CD4-positive, alpha-beta memory T cell (primary cell): ENCODE results near the gene ZBTB39. TPM values are rescaled to one million over a fixed set of nuclear protein-coding genes. Genes with fewer than 3 reads are reported as not detected.
"Not testable (repeated sequence)": the region's sequence is repeated elsewhere in the genome, so short reads cannot be mapped to it uniquely, and the experiment has no call there.

ENCODE experiments used
- CTCF ChIA-PET: fragments of 350-600 bp; sonication (Branson Sonifier 250); formaldehyde crosslinking; loops from one replicate; lab custom pipeline; 2021; ENCODE audit warnings: inconsistent platforms; ENCODE audit not compliant: partially characterized antibody; lab: Charles Lee
- POLR2A ChIA-PET: fragments of 350-600 bp; sonication (Branson Sonifier 250); formaldehyde crosslinking; loops from one replicate; lab custom pipeline; 2021; ENCODE audit not compliant: partially characterized antibody; lab: Charles Lee
- DNase-seq, 5 donors: peaks; one replicate each; pipeline versions ENCODE4 v3.0.0 to v3.0.0-alpha.2; 2020 to 2022; ENCODE audit warnings: mixed read lengths in 1 of 5
- H3K27ac ChIP-seq: one replicate; pipeline ENCODE4 v1.7.0; 2013; ENCODE audit warnings: low read depth, low read length
- H3K27me3 ChIP-seq: 2 replicates; pipeline ENCODE4 v1.7.0; 2013; ENCODE audit warnings: mild to moderate bottlenecking, low read length, moderate library complexity; ENCODE audit not compliant: insufficient read depth
- H3K36me3 ChIP-seq: 2 replicates; pipeline ENCODE4 v1.7.0; 2013; ENCODE audit warnings: mild to moderate bottlenecking, low read length, moderate library complexity; ENCODE audit not compliant: insufficient read depth
- H3K4me1 ChIP-seq: 2 replicates; pipeline ENCODE4 v1.7.0; 2013; ENCODE audit warnings: mild to moderate bottlenecking, low read length, moderate library complexity; ENCODE audit not compliant: insufficient read depth
- H3K4me3 ChIP-seq, 2 donors: one replicate each; pipeline ENCODE4 v1.7.0; 2013; ENCODE audit warnings: low read length in 2 of 2, mild to moderate bottlenecking in 1 of 2
- H3K9me3 ChIP-seq, 2 donors: one replicate each; pipeline ENCODE4 v1.7.0; 2013; ENCODE audit warnings: low read length in 2 of 2, control low read depth in 1 of 2; ENCODE audit not compliant: control insufficient read depth in 1 of 2
- H3K27ac Mint-ChIP-seq, 7 donors: one replicate each; pipeline ENCODE4 v1.8.0; 2020 to 2021; ENCODE audit warnings: mixed read lengths in 7 of 7, mild to moderate bottlenecking in 6 of 7, inconsistent platforms in 3 of 7, moderate library complexity in 3 of 7
- H3K27me3 Mint-ChIP-seq, 2 donors: one replicate each; pipeline ENCODE4 v1.8.0; 2020 to 2021; ENCODE audit warnings: mixed read lengths in 2 of 2
- H3K36me3 Mint-ChIP-seq, 2 donors: one replicate each; pipeline ENCODE4 v1.8.0; 2020 to 2021; ENCODE audit warnings: mixed read lengths in 2 of 2, inconsistent platforms in 1 of 2, mild to moderate bottlenecking in 1 of 2
- H3K4me1 Mint-ChIP-seq, 4 donors: one replicate each; pipeline ENCODE4 v1.8.0; 2020 to 2021; ENCODE audit warnings: mixed read lengths in 4 of 4, mild to moderate bottlenecking in 1 of 4
- H3K4me3 Mint-ChIP-seq, 8 donors: one replicate each; pipeline ENCODE4 v1.8.0; 2020 to 2021; ENCODE audit warnings: mixed read lengths in 8 of 8, mild to moderate bottlenecking in 7 of 8, moderate library complexity in 6 of 8, inconsistent platforms in 3 of 8
- H3K9me3 Mint-ChIP-seq, 8 donors: one replicate each; pipeline ENCODE4 v1.8.0; 2020 to 2021; ENCODE audit warnings: mixed read lengths in 8 of 8, mild to moderate bottlenecking in 5 of 8, inconsistent platforms in 3 of 8, moderate library complexity in 1 of 8
- intact Hi-C: fragments of 100-400 bp; cut with micrococcal nuclease; formaldehyde crosslinking; loops from one replicate; pipeline ENCODE4 v1.15.1; 2023
- polyA plus RNA-seq, 2 donors: library from polyadenylated mRNA; unstranded; fragments of 300-500 nt; fragmentation: Illumina TruSeq; gene quantifications; one replicate each; pipeline ENCODE4 v1.2.3, GENCODE V29; 2021
- total RNA-seq, 2 experiments: library from RNA; stranded (reverse); gene quantifications; one replicate each; pipeline ENCODE4 v1.2.3, GENCODE V29; 2021

ZBTB39 gene
- total and polyA plus RNA-seq, 4 experiments from 2014 or later = 0.98 to 12.2 (median 6.7) TPM

GRCh38 chr12:56982578-56983236, 23.6 kb downstream of the ZBTB39 start:
- DNase-seq, H3K4me3 Mint-ChIP-seq, H3K27me3 ChIP-seq, H3K36me3 ChIP-seq, H3K36me3 Mint-ChIP-seq, H3K4me1 Mint-ChIP-seq, H3K4me3 ChIP-seq, H3K9me3 ChIP-seq, H3K4me1 ChIP-seq, H3K27ac ChIP-seq, H3K27me3 Mint-ChIP-seq, H3K27ac Mint-ChIP-seq, H3K9me3 Mint-ChIP-seq, intact Hi-C loops: not testable (repeated sequence)
- ChIA-PET CTCF (interaction anchor here (0.6 kb wide), 1 partner anchor 69 kb away, joined by 3 read pairs; no protein-coding TSS in a partner anchor), POLR2A (interaction anchor here (1.0 kb wide), 1 partner anchor 294 kb away, joined by 3 read pairs; the partner anchor contains the start of gene PTGES3)

DNA sequence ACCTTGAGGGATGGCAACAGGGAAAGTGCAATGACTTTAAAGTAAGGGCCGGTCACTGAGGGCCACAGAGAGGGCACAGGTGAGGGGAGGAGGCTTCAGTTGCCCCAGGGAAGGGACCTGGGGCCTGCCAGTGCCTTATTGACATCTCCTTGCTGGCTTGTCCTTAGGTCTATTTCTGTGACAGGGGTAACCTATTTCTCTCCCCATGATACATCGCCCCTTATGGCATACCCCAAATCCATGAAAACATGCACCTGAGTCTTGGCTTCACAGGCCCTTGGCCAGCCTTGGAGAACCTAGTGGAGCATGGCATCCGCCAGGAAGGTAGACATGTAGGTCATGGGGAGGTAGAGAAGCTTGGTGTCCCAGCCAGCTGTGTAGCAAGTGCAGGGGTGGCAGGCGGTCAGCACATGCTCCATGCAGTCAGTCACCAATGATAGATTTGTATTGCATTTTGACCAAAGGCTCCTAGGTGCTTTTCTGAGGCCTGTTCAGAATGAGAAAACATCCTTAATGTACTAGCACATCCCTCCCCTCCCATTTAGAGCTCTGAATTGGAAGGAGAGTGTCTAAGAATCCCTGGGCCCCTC, 25.3 kb downstream of the ZBTB39 start:
- Mint-ChIP-seq H3K36me3 (no peaks in the 10 kb centered on the region), H3K27me3 (no peaks in the 10 kb centered on the region), H3K27ac (no peak overlapping the region), H3K4me1 (peaks cover 0 to 1% (median 0%) of the 10 kb centered on the region in 4 donors), H3K9me3 (peaks cover 0 to 2% (median 0%) of the 10 kb centered on the region in 8 donors), H3K4me3 (no peak overlapping the region)
- intact Hi-C loops = no loop called here
- H3K4me3 ChIP-seq = no peak overlapping the region
- no peaks in the 10 kb centered on the region for H3K4me1 ChIP-seq
- CTCF ChIA-PET = interaction anchor here (0.6 to 1.5 kb wide), 3 partner anchors 13 to 749 kb away, joined by 3 to 7 read pairs (median 3); a partner anchor contains a TSS
- no peaks in the 10 kb centered on the region for H3K9me3 ChIP-seq
- DNase-seq = no peak
- no peaks in the 10 kb centered on the region for H3K36me3 ChIP-seq
- no peak overlapping the region for H3K27ac ChIP-seq
- POLR2A ChIA-PET = no interaction called here
- no peaks in the 10 kb centered on the region for H3K27me3 ChIP-seq

DNA sequence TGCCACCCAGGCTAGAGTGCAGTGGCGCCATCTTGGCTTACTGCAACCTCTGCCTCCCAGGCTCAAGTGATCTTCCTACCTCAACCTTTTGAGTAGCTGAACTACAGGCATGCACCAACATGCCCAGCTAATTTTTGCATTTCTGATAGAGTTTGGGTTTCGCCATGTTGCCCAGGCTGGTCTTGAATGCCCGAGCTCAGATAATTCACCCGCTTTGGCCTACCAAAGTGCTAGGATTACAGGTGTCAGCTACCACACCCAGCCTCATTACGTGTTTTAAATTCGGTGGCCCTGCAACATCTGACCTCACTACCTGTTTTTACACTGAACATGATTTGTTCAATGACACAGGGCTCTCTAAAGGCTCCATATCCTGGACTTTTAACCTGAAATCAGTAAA, 26.1 kb downstream of the ZBTB39 start:
- POLR2A ChIA-PET = no interaction called here
- intact Hi-C loops = no loop called here
- peak overlapping the region in 1 of 7 donors; percentile 17 for H3K27ac Mint-ChIP-seq

GRCh38 chr12:56979628-56980027, 26.7 kb downstream of the ZBTB39 start:
- Mint-ChIP-seq H3K36me3 (no peaks in the 10 kb centered on the region), H3K9me3 (peaks cover 0 to 2% (median 0%) of the 10 kb centered on the region in 8 donors), H3K4me1 (no peaks in the 10 kb centered on the region), H3K27me3 (no peaks in the 10 kb centered on the region), H3K27ac (no peak overlapping the region), H3K4me3 (no peak overlapping the region)
- H3K4me1 ChIP-seq = no peaks in the 10 kb centered on the region
- no peak overlapping the region for H3K4me3 ChIP-seq
- no peak for DNase-seq
- intact Hi-C loops = no loop called here
- no peaks in the 10 kb centered on the region for H3K9me3 ChIP-seq
- H3K27me3 ChIP-seq = no peaks in the 10 kb centered on the region
- no peak overlapping the region for H3K27ac ChIP-seq
- POLR2A ChIA-PET = no interaction called here
- CTCF ChIA-PET = no interaction called here
- no peaks in the 10 kb centered on the region for H3K36me3 ChIP-seq

More for the DNA sequence above, 26.1 kb downstream of the ZBTB39 start:
- Mint-ChIP-seq H3K36me3 (no peaks in the 10 kb centered on the region), H3K4me1 (no peaks in the 10 kb centered on the region), H3K4me3 (no peak overlapping the region), H3K9me3 (peaks cover 0 to 2% (median 0%) of the 10 kb centered on the region in 8 donors), H3K27me3 (no peaks in the 10 kb centered on the region)
- H3K4me1 ChIP-seq = no peaks in the 10 kb centered on the region
- no peak for DNase-seq
- CTCF ChIA-PET = interaction anchor here (0.6 kb wide), 1 partner anchor 749 kb away, joined by 3 read pairs; no protein-coding TSS in a partner anchor
- no peaks in the 10 kb centered on the region for H3K9me3 ChIP-seq
- H3K36me3 ChIP-seq = no peaks in the 10 kb centered on the region
- no peak overlapping the region for H3K27ac ChIP-seq
- H3K27me3 ChIP-seq = no peaks in the 10 kb centered on the region
- no peak overlapping the region for H3K4me3 ChIP-seq

DNA sequence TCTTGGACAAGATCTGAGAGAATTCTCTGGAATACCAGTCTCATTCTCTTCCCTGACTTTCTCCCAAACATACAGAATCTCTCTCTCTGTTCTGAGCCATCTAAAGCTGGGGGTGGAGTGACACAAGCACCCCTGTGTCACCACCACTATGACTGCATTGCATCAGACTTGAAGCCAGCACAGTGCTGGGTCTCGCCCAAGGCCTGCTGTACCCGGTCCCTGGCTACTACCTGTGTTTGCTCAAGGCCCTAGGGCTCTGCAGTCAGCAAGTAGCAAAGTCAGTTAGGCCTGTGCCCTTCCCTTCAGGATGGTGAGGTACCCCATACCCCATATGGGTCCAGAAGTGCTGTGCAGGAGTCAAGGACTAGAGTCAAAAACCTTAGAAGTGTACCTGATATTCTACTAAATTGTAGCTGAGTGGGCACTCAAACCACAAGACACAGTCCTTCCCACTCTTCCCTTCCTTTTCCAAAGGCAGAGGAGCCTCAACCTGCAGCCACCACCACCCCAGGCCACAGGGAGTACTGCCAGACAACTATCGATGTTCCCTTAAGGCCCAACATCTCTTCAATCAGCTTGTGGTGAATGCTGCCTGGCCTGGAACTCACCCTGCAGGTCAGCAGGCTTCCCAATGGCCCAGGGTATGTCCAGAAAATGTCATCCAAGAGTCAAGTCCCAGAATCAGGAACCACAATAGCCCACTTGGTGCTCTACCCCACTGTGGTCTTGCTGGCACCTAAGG, 27.8 kb downstream of the ZBTB39 start:
- H3K4me1 ChIP-seq = no peaks in the 10 kb centered on the region
- Mint-ChIP-seq H3K9me3 (peaks cover 0 to 2% (median 0%) of the 10 kb centered on the region in 8 donors), H3K4me3 (no peak overlapping the region), H3K27me3 (no peaks in the 10 kb centered on the region), H3K36me3 (no peaks in the 10 kb centered on the region), H3K4me1 (no peaks in the 10 kb centered on the region), H3K27ac (no peak overlapping the region)
- no peaks in the 10 kb centered on the region for H3K27me3 ChIP-seq
- H3K9me3 ChIP-seq = no peaks in the 10 kb centered on the region
- ChIA-PET CTCF (interaction anchor here (1.0 kb wide), 1 partner anchor 11 kb away, joined by 3 read pairs; no protein-coding TSS in a partner anchor), POLR2A (no interaction called here)
- DNase-seq = no peak
- H3K27ac ChIP-seq = no peak overlapping the region
- H3K4me3 ChIP-seq = no peak overlapping the region
- H3K36me3 ChIP-seq = no peaks in the 10 kb centered on the region
- intact Hi-C loops = no loop called here

GRCh38 chr12:56977361-56977760, 29.0 kb downstream of the ZBTB39 start:
- DNase-seq, H3K36me3 ChIP-seq, H3K27me3 ChIP-seq, intact Hi-C loops, H3K4me1 ChIP-seq, H3K27me3 Mint-ChIP-seq, H3K4me1 Mint-ChIP-seq, H3K9me3 ChIP-seq, H3K27ac ChIP-seq, H3K36me3 Mint-ChIP-seq, H3K27ac Mint-ChIP-seq, H3K4me3 Mint-ChIP-seq, POLR2A ChIA-PET, H3K9me3 Mint-ChIP-seq, H3K4me3 ChIP-seq: not testable (repeated sequence)
- CTCF ChIA-PET = interaction anchor here (1.0 kb wide), 1 partner anchor 12 kb away, joined by 3 read pairs; no protein-coding TSS in a partner anchor

GRCh38 chr12:56974224-56974623, 32.1 kb downstream of the ZBTB39 start:
- H3K4me1 ChIP-seq, H3K27me3 ChIP-seq, H3K4me3 Mint-ChIP-seq, H3K27me3 Mint-ChIP-seq, H3K9me3 Mint-ChIP-seq, H3K9me3 ChIP-seq, intact Hi-C loops, CTCF ChIA-PET, H3K4me3 ChIP-seq, DNase-seq, H3K27ac ChIP-seq, POLR2A ChIA-PET, H3K27ac Mint-ChIP-seq, H3K36me3 Mint-ChIP-seq, H3K36me3 ChIP-seq, H3K4me1 Mint-ChIP-seq: not testable (repeated sequence)
